Hepatocyte (in vitro differentiated cells): ENCODE data around the gene MYO3B.

Source experiments
- CTCF ChIP-seq: fragments of 200-600 bp; sonication (generic); IDR thresholded peaks from 2 replicates; pipeline ENCODE4 v1.5.1; 2016; ENCODE audit warnings: antibody characterized with exemption, mild to moderate bottlenecking; ENCODE audit not compliant: poor library complexity
- EZH2 ChIP-seq: fragments of 200-600 bp; sonication (generic); IDR thresholded peaks from 2 replicates; pipeline ENCODE4 v1.6.1; 2016; ENCODE audit warnings: antibody characterized with exemption, mild to moderate bottlenecking, borderline replicate concordance
- EZH2phosphoT487 ChIP-seq: fragments of 200-600 bp; sonication (generic); IDR thresholded peaks from one replicate; pipeline ENCODE4 v1.6.1; 2018; ENCODE audit warnings: antibody characterized with exemption, mild to moderate bottlenecking, low read depth, moderate library complexity; ENCODE audit not compliant: unreplicated experiment, severe bottlenecking

- no peak for TF ChIP-seq CTCF
- no peak for TF ChIP-seq EZH2
- TF ChIP-seq EZH2phosphoT487: no peak
Measured at GRCh38 chr2:170467568-170468422, 289.8 kb downstream of the MYO3B start.
